Osteocyte (in vitro differentiated cells): ENCODE measurements around the gene FCN3. TPM values are rescaled to one million over a fixed set of nuclear protein-coding genes. Genes with fewer than 3 reads are reported as not detected.

Experiments used
- DNase-seq: peaks from one replicate; pipeline ENCODE4 v3.0.0; 2021; ENCODE audit warnings: mixed read lengths; ENCODE audit not compliant: unreplicated experiment; ENCODE audit errors: extremely low spot score
- H3K27ac Mint-ChIP-seq: one replicate; pipeline ENCODE4 v1.8.0; 2021; ENCODE audit warnings: mild to moderate bottlenecking, mixed read lengths; ENCODE audit not compliant: unreplicated experiment
- H3K27me3 Mint-ChIP-seq: one replicate; pipeline ENCODE4 v1.8.0; 2021; ENCODE audit warnings: mixed read lengths; ENCODE audit not compliant: unreplicated experiment
- H3K36me3 Mint-ChIP-seq: one replicate; pipeline ENCODE4 v1.8.0; 2021; ENCODE audit warnings: mixed read lengths; ENCODE audit not compliant: unreplicated experiment
- H3K4me1 Mint-ChIP-seq: one replicate; pipeline ENCODE4 v1.8.0; 2021; ENCODE audit warnings: mixed read lengths; ENCODE audit not compliant: unreplicated experiment
- H3K4me3 Mint-ChIP-seq: one replicate; pipeline ENCODE4 v1.8.0; 2021; ENCODE audit warnings: mild to moderate bottlenecking, moderate library complexity, mixed read lengths; ENCODE audit not compliant: unreplicated experiment
- H3K9me3 Mint-ChIP-seq: one replicate; pipeline ENCODE4 v1.8.0; 2021; ENCODE audit warnings: mixed read lengths; ENCODE audit not compliant: unreplicated experiment
- CTCF ChIP-seq: fragments of 200-600 bp; sonication (generic); IDR thresholded peaks from 2 replicates; pipeline ENCODE4 v1.5.0; 2021; ENCODE audit warnings: antibody characterized with exemption, mild to moderate bottlenecking, moderate library complexity
- total RNA-seq: library from RNA; stranded (reverse); gene quantifications from 2 replicates; pipeline ENCODE4 v1.2.1, GENCODE V29; 2021

FCN3 gene
- total RNA-seq, 1 donor from 2014 or later: not detected

- no peak for DNase-seq
- Mint-ChIP-seq H3K27ac (peak overlapping the region; percentile 91), H3K36me3 (peaks cover 54% of the 10 kb centered on the region), H3K4me1 (peaks cover 63% of the 10 kb centered on the region), H3K4me3 (no peak overlapping the region), H3K27me3 (no peaks in the 10 kb centered on the region), H3K9me3 (no peaks in the 10 kb centered on the region)
- TF ChIP-seq CTCF: peak; percentile 63
These were observed 41.9 kb upstream of the FCN3 start for GRCh38 chr1:27416387-27417111.

GRCh38 chr1:27414091-27414490, 39.5 kb upstream of the FCN3 start:
- Mint-ChIP-seq H3K27me3 (no peaks in the 10 kb centered on the region), H3K4me3 (no peak overlapping the region), H3K9me3 (no peaks in the 10 kb centered on the region), H3K27ac (no peak overlapping the region), H3K4me1 (peaks cover 42% of the 10 kb centered on the region), H3K36me3 (peaks cover 65% of the 10 kb centered on the region)
- no peak for TF ChIP-seq CTCF
- no peak for DNase-seq

GRCh38 chr1:27413004-27413403, 38.4 kb upstream of the FCN3 start:
- Mint-ChIP-seq H3K4me3 (no peak overlapping the region), H3K9me3 (no peaks in the 10 kb centered on the region)
- no peak for TF ChIP-seq CTCF

GRCh38 chr1:27412502-27412901, 37.9 kb upstream of the FCN3 start:
- peaks cover 69% of the 10 kb centered on the region for H3K36me3 Mint-ChIP-seq

More at GRCh38 chr1:27413004-27413403, 38.4 kb upstream of the FCN3 start:
- no peak for DNase-seq
- Mint-ChIP-seq H3K36me3 (peaks cover 68% of the 10 kb centered on the region), H3K27me3 (no peaks in the 10 kb centered on the region), H3K27ac (no peak overlapping the region), H3K4me1 (peaks cover 31% of the 10 kb centered on the region)

More at GRCh38 chr1:27412502-27412901, 37.9 kb upstream of the FCN3 start:
- Mint-ChIP-seq H3K4me1 (peaks cover 26% of the 10 kb centered on the region), H3K9me3 (no peaks in the 10 kb centered on the region), H3K4me3 (no peak overlapping the region), H3K27me3 (no peaks in the 10 kb centered on the region), H3K27ac (no peak overlapping the region)
- DNase-seq: no peak
- TF ChIP-seq CTCF: no peak
